WERI-Rb-1 (cell line): Measurements from ENCODE around the gene TRIB2.

ENCODE experiments used
- DNase-seq: peaks from one replicate; pipeline ENCODE4 v3.0.0-alpha.2; 2020
- H3K27ac ChIP-seq: fragments of 250-450 bp; sonication (Bioruptor Pico); 2 replicates; pipeline ENCODE4 v1.5.1; 2020; ENCODE audit warnings: mild to moderate bottlenecking, moderate library complexity
- H3K27me3 ChIP-seq: fragments of 250-450 bp; sonication (Bioruptor Pico); 2 replicates; pipeline ENCODE4 v1.5.1; 2021; ENCODE audit warnings: mild to moderate bottlenecking, low read depth, moderate library complexity; ENCODE audit not compliant: insufficient read depth, severe bottlenecking
- H3K36me3 ChIP-seq: fragments of 250-450 bp; sonication (Bioruptor Pico); 2 replicates; pipeline ENCODE4 v1.5.1; 2020; ENCODE audit warnings: mild to moderate bottlenecking, moderate library complexity
- H3K4me3 ChIP-seq: 2 replicates; pipeline ENCODE4 v1.5.1; 2011; ENCODE audit warnings: low read depth, mild to moderate bottlenecking, control low read depth, low read length
- H3K9me3 ChIP-seq: fragments of 250-450 bp; sonication (Bioruptor Pico); 2 replicates; pipeline ENCODE4 v1.5.1; 2021; ENCODE audit warnings: mild to moderate bottlenecking, moderate library complexity; ENCODE audit not compliant: severe bottlenecking
- TF ChIP-seq, protein P1 (sequence below): IDR thresholded peaks from 2 replicates; pipeline ENCODE4 v1.5.1; 2011; ENCODE audit warnings: low read depth, mild to moderate bottlenecking, control low read depth, inconsistent platforms, low read length

TRIB2 gene

DNA sequence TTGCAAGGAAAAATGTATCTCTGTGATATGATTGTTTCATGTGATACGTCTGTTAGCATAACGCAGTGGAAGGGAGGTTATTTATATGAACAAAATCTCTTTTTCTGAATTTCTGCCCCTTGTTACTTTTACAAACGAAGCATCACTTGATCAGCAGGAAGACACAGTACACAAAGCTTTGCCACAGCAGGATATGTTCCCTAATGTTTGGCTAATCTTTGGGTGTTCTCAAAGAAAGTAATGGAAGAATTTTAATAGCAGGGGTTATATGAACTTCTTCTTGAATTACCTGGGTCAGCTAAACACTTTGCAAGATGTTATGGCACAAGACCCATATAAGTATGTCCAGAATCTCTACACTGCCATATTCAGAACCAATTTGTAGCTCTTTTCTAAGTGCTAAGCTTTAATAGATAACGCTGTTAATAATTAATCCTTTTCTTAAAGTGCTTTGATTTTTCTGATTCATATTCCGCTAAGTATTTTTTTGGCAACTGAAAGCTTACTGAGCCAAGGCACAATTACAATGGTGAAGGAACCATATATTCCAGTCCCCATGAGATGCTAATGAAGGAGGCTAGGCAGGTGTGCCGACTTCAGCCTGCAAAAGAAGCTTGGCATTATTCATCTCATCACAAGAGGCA, 33.2 kb upstream of the TRIB2 start:
- peaks cover 6% of the 10 kb centered on the region for H3K9me3 ChIP-seq
- no peaks in the 10 kb centered on the region for H3K36me3 ChIP-seq
- H3K27me3 ChIP-seq = no peaks in the 10 kb centered on the region
- H3K27ac ChIP-seq = no peak overlapping the region
- TF ChIP-seq, protein P1, sequence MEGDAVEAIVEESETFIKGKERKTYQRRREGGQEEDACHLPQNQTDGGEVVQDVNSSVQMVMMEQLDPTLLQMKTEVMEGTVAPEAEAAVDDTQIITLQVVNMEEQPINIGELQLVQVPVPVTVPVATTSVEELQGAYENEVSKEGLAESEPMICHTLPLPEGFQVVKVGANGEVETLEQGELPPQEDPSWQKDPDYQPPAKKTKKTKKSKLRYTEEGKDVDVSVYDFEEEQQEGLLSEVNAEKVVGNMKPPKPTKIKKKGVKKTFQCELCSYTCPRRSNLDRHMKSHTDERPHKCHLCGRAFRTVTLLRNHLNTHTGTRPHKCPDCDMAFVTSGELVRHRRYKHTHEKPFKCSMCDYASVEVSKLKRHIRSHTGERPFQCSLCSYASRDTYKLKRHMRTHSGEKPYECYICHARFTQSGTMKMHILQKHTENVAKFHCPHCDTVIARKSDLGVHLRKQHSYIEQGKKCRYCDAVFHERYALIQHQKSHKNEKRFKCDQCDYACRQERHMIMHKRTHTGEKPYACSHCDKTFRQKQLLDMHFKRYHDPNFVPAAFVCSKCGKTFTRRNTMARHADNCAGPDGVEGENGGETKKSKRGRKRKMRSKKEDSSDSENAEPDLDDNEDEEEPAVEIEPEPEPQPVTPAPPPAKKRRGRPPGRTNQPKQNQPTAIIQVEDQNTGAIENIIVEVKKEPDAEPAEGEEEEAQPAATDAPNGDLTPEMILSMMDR = no peak
- DNase-seq = no peak
- no peak overlapping the region for H3K4me3 ChIP-seq

DNA sequence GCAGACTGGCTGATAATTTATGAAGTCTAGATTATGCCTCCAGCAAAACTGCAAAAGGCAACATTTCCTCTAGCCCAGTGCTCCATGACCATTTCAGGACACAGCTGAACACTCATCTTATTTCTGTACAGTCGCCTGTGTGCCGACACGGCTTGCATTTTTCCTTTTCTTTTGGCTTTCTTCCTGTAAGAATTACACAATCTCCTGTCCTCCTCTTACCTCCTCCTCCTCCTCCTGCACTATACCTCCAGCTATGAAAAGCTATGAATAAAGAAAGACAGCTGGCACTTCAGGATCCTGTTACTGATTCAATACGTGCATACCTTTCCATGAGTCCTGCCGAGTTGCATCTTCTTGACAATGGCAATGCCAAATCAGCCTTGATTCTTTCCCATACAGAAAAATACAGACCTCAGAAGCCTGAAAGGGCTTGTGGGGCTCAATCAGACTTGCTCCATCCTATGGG, 32.2 kb upstream of the TRIB2 start:
- H3K27me3 ChIP-seq = no peaks in the 10 kb centered on the region
- H3K36me3 ChIP-seq = no peaks in the 10 kb centered on the region
- TF ChIP-seq, protein P1 = no peak
- DNase-seq = no peak
- no peak overlapping the region for H3K27ac ChIP-seq
- H3K9me3 ChIP-seq = peaks cover 6% of the 10 kb centered on the region
- H3K4me3 ChIP-seq = no peak overlapping the region

DNA sequence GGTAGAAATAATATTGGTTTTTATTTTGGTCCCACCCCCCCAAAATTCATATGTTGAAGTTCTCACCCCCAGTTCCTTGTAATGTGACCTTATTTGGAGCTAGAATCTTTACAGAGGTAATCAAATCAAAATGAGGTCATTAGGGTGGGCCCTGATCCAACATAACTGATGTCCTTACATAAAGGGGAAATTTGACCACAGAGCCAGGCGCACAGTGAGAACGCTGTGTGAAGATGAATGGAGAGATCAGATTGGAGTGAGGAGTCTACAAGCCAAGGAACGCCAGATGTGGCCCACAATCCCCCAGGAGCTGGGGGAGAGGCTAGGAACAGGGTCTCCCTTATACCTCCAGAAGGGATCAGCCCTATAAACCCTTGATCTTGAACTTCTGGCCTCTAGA, 31.6 kb upstream of the TRIB2 start:
- no peak for DNase-seq
- TF ChIP-seq, protein P1 = no peak
- peak overlapping the region; percentile 76; the same call in 1 of the 2 replicates for H3K27ac ChIP-seq
- H3K36me3 ChIP-seq = no peaks in the 10 kb centered on the region
- H3K4me3 ChIP-seq = no peak overlapping the region
- H3K27me3 ChIP-seq = no peaks in the 10 kb centered on the region
- peaks cover 2% of the 10 kb centered on the region for H3K9me3 ChIP-seq

DNA sequence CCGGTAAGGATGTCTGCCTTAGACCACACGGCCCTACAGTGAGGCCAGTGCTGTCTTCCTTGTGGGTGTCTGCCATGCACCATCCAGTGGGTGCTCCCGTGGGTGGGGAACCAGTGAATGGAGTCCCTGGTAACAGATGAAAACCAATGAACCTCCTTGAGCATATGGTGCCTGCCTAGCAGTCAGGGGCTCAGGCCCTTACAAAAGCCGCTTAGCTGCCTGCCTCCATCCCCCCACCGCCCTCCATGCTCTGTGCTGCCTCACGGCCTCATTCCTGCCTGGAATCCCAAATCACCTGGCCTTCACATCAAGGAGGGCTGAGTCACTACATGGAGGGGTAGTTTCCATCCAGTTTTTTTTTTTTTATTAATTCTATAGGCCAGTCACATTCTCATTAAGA, 30.8 kb upstream of the TRIB2 start:
- Histone ChIP-seq H3K27me3 (no peaks in the 10 kb centered on the region), H3K27ac (peak overlapping the region; percentile 76), H3K4me3 (no peak overlapping the region), H3K9me3 (no peaks in the 10 kb centered on the region), H3K36me3 (no peaks in the 10 kb centered on the region)
- TF ChIP-seq, protein P1 = no peak
- DNase-seq = peak; percentile 95

DNA sequence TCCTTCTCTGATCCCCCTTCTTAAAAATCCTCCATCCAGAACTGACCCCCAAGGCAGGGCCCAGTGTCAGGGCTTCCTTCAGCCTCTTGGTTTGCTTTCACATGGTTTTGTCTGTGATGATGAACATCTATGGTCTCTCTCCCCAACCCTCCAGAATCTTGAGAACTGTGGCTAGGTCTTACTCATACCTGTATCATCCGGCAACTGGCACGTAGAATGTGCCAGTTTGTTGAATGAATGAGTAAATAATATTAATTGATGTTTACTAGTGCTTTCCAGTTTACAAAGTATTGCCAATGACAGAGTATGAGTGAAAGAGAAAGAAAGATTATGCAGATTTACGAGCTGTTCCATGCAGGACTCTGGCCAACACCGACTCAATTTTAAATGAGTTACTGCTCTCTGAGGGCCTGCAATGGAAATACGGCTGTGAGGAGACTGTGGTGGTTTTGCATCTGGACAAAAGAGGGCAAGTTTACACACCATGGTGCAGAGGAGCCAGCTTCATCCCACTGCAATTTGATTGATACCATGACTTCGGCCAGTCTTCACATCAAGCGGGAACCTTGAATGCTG, 29.9 kb upstream of the TRIB2 start:
- Histone ChIP-seq H3K4me3 (no peak overlapping the region), H3K36me3 (no peaks in the 10 kb centered on the region), H3K27me3 (no peaks in the 10 kb centered on the region), H3K27ac (peak overlapping the region; percentile 36), H3K9me3 (no peaks in the 10 kb centered on the region)
- TF ChIP-seq, protein P1 = no peak
- no peak for DNase-seq
